ENCODE measurements around the gene EXOG.

- TF ChIP-seq, protein P1, sequence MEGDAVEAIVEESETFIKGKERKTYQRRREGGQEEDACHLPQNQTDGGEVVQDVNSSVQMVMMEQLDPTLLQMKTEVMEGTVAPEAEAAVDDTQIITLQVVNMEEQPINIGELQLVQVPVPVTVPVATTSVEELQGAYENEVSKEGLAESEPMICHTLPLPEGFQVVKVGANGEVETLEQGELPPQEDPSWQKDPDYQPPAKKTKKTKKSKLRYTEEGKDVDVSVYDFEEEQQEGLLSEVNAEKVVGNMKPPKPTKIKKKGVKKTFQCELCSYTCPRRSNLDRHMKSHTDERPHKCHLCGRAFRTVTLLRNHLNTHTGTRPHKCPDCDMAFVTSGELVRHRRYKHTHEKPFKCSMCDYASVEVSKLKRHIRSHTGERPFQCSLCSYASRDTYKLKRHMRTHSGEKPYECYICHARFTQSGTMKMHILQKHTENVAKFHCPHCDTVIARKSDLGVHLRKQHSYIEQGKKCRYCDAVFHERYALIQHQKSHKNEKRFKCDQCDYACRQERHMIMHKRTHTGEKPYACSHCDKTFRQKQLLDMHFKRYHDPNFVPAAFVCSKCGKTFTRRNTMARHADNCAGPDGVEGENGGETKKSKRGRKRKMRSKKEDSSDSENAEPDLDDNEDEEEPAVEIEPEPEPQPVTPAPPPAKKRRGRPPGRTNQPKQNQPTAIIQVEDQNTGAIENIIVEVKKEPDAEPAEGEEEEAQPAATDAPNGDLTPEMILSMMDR (IDR thresholded peaks at IDR 0.05): peak; percentile 92
- no peak for TF ChIP-seq EZH2 (IDR thresholded peaks at IDR 0.05; ENCODE audit: borderline replicate concordance, insufficient read depth, low read depth, low read length, poor library complexity, severe bottlenecking)
These were observed at the start of gene EXOG for GRCh38 chr3:38496131-38496910.

All from B cell (primary cell).